SK-N-SH treated with all-trans-retinoic acid at 6 μM for 48 hours (cell line): Measurements from ENCODE around the gene INSIG2.

Experiments
- ESRRG ChIP-seq: fragments of 250-450 bp; sonication (Bioruptor Pico); IDR thresholded peaks from 2 replicates; pipeline ENCODE4 v1.6.1; 2021; ENCODE audit warnings: mild to moderate bottlenecking
- GLIS3 ChIP-seq: fragments of 250-450 bp; sonication (Bioruptor Pico); IDR thresholded peaks from 2 replicates; pipeline ENCODE4 v1.5.0; 2020; ENCODE audit warnings: mild to moderate bottlenecking, moderate library complexity
- PPARA ChIP-seq: fragments of 250-450 bp; sonication (Bioruptor Pico); IDR thresholded peaks from 2 replicates; pipeline ENCODE4 v1.5.0; 2020; ENCODE audit warnings: mild to moderate bottlenecking, borderline replicate concordance
- RARB ChIP-seq: fragments of 250-450 bp; sonication (Bioruptor Pico); IDR thresholded peaks from 2 replicates; pipeline ENCODE4 v1.8.0; 2021; ENCODE audit warnings: mild to moderate bottlenecking, moderate library complexity
- TOX ChIP-seq: fragments of 250-450 bp; sonication (Bioruptor Pico); IDR thresholded peaks from 2 replicates; pipeline ENCODE4 v1.8.0; 2021; ENCODE audit warnings: mild to moderate bottlenecking, moderate library complexity, borderline replicate concordance
- ZC3H10 ChIP-seq: fragments of 250-450 bp; sonication (Bioruptor Pico); IDR thresholded peaks from 2 replicates; pipeline ENCODE4 v1.5.1; 2021; ENCODE audit warnings: mild to moderate bottlenecking, moderate library complexity
- ZFP3 ChIP-seq: fragments of 250-450 bp; sonication (Bioruptor Pico); IDR thresholded peaks from 2 replicates; pipeline ENCODE4 v1.5.0; 2020; ENCODE audit warnings: mild to moderate bottlenecking, moderate library complexity
- ZFP30 ChIP-seq: fragments of 450-650 bp; formaldehyde crosslinking; IDR thresholded peaks from 2 replicates; pipeline ENCODE4 v1.5.0; 2022; ENCODE audit warnings: mild to moderate bottlenecking, moderate library complexity
- ZNF565 ChIP-seq: fragments of 450-650 bp; formaldehyde crosslinking; conservative IDR thresholded peaks from 2 replicates; pipeline ENCODE4 v1.5.0; 2020; ENCODE audit warnings: low read depth, mild to moderate bottlenecking, moderate library complexity
- ZNF70 ChIP-seq: fragments of 450-650 bp; formaldehyde crosslinking; IDR thresholded peaks from 2 replicates; pipeline ENCODE4 v1.5.0; 2020; ENCODE audit warnings: mild to moderate bottlenecking, moderate library complexity
- TF ChIP-seq, protein P1 (sequence below): fragments of 250-450 bp; sonication (Bioruptor Pico); IDR thresholded peaks from 2 replicates; pipeline ENCODE4 v1.8.0; 2020; ENCODE audit warnings: mild to moderate bottlenecking, moderate library complexity, borderline replicate concordance
- TF ChIP-seq, protein P2 (sequence below): fragments of 250-450 bp; sonication (Bioruptor Pico); IDR thresholded peaks from 2 replicates; pipeline ENCODE4 v1.8.0; 2021; ENCODE audit warnings: low read depth, mild to moderate bottlenecking, moderate library complexity, borderline replicate concordance

- no peak for TF ChIP-seq ESRRG (CRISPR knock-in tag)
- TF ChIP-seq RARB (CRISPR knock-in tag): no peak
- TF ChIP-seq, protein P1, sequence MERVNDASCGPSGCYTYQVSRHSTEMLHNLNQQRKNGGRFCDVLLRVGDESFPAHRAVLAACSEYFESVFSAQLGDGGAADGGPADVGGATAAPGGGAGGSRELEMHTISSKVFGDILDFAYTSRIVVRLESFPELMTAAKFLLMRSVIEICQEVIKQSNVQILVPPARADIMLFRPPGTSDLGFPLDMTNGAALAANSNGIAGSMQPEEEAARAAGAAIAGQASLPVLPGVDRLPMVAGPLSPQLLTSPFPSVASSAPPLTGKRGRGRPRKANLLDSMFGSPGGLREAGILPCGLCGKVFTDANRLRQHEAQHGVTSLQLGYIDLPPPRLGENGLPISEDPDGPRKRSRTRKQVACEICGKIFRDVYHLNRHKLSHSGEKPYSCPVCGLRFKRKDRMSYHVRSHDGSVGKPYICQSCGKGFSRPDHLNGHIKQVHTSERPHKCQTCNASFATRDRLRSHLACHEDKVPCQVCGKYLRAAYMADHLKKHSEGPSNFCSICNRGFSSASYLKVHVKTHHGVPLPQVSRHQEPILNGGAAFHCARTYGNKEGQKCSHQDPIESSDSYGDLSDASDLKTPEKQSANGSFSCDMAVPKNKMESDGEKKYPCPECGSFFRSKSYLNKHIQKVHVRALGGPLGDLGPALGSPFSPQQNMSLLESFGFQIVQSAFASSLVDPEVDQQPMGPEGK (CRISPR knock-in tag): no peak
- no peak for TF ChIP-seq GLIS3 (CRISPR knock-in tag)
- no peak for TF ChIP-seq TOX (CRISPR knock-in tag)
- TF ChIP-seq, protein P2, sequence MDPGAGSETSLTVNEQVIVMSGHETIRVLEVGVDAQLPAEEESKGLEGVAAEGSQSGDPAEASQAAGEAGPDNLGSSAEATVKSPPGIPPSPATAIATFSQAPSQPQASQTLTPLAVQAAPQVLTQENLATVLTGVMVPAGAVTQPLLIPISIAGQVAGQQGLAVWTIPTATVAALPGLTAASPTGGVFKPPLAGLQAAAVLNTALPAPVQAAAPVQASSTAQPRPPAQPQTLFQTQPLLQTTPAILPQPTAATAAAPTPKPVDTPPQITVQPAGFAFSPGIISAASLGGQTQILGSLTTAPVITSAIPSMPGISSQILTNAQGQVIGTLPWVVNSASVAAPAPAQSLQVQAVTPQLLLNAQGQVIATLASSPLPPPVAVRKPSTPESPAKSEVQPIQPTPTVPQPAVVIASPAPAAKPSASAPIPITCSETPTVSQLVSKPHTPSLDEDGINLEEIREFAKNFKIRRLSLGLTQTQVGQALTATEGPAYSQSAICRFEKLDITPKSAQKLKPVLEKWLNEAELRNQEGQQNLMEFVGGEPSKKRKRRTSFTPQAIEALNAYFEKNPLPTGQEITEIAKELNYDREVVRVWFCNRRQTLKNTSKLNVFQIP: no peak
- no peak for TF ChIP-seq ZFP3 (CRISPR knock-in tag)
- no peak for TF ChIP-seq ZNF70 (CRISPR knock-in tag)
- TF ChIP-seq ZFP30 (CRISPR knock-in tag): no peak
- TF ChIP-seq ZC3H10 (CRISPR knock-in tag): no peak
- no peak for TF ChIP-seq ZNF565
- TF ChIP-seq PPARA: no peak
Observed at GRCh38 chr2:118089139-118089800, 999 bp downstream of the INSIG2 start.
